Body of pancreas (tissue), 4 donors: Measurements from ENCODE around the gene SLC1A7.

Source experiments
- POLR2A ChIP-seq, 3 donors: fragments of 450-650 bp; IDR thresholded peaks; one replicate each; pipeline ENCODE4 v1.6.1; 2016; ENCODE audit warnings: antibody characterized with exemption in 3 of 3, mild to moderate bottlenecking in 2 of 3
- TF ChIP-seq, protein P1 (sequence below), 7 experiments: fragments of 450-650 bp in 4 of 7; fragments of 200-600 bp in 3 of 7; sonication (generic) in 3 of 7; IDR thresholded peaks; one replicate each; pipeline ENCODE4 v1.5.1; 2016 to 2019; ENCODE audit warnings: antibody characterized with exemption in 7 of 7

DNA sequence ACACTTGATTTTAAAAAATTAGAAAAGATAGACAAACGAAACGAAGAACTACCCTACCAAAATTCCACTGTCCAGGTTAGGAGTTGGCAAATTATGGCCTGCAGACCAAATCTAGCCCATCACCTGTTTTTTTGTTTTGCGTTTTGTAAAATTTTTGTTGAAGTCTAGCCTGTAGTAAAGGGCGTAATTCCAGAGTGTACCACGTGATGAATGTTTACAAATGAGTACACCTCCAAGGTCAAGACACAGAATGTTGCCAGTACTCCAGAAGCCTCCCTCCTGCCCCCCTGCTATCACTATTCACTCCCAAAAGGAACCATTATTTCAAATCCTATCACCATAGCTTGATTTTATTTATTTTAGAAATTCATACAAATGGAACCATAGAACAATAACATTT is 97.5 kb downstream of the SLC1A7 start:
- no peak for TF ChIP-seq POLR2A (IDR thresholded peaks at IDR 0.05)
- TF ChIP-seq, protein P1, sequence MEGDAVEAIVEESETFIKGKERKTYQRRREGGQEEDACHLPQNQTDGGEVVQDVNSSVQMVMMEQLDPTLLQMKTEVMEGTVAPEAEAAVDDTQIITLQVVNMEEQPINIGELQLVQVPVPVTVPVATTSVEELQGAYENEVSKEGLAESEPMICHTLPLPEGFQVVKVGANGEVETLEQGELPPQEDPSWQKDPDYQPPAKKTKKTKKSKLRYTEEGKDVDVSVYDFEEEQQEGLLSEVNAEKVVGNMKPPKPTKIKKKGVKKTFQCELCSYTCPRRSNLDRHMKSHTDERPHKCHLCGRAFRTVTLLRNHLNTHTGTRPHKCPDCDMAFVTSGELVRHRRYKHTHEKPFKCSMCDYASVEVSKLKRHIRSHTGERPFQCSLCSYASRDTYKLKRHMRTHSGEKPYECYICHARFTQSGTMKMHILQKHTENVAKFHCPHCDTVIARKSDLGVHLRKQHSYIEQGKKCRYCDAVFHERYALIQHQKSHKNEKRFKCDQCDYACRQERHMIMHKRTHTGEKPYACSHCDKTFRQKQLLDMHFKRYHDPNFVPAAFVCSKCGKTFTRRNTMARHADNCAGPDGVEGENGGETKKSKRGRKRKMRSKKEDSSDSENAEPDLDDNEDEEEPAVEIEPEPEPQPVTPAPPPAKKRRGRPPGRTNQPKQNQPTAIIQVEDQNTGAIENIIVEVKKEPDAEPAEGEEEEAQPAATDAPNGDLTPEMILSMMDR (IDR thresholded peaks at IDR 0.05), result no peak
